H9 (cell line): ENCODE data around the gene CDK14. TPM values are rescaled to one million over a fixed set of nuclear protein-coding genes. Genes with fewer than 3 reads are reported as not detected.

Experiments used
- DNase-seq: peaks from one replicate; pipeline ENCODE4 v3.0.0-alpha.2; 2017
- H2AFZ ChIP-seq: one replicate; pipeline ENCODE4 v1.6.1; 2013; ENCODE audit warnings: mild to moderate bottlenecking, low read length, control low read depth, moderate library complexity
- H2AK5ac ChIP-seq: 2 replicates; pipeline ENCODE4 v1.6.1; 2013; ENCODE audit warnings: low read length, control low read depth, mixed read lengths; ENCODE audit not compliant: insufficient read length
- H2BK120ac ChIP-seq: one replicate; pipeline ENCODE4 v1.6.1; 2013; ENCODE audit warnings: low read depth, mild to moderate bottlenecking, low read length, control low read depth, inconsistent platforms; ENCODE audit not compliant: poor library complexity, severe bottlenecking
- H2BK12ac ChIP-seq: 2 replicates; pipeline ENCODE4 v1.6.1; 2013; ENCODE audit warnings: low read length, control low read depth, mixed read lengths, low read depth; ENCODE audit not compliant: insufficient read length
- H2BK15ac ChIP-seq: 2 replicates; pipeline ENCODE4 v1.6.1; 2013; ENCODE audit warnings: low read depth, low read length, control low read depth
- H2BK20ac ChIP-seq: one replicate; pipeline ENCODE4 v1.6.1; 2013; ENCODE audit warnings: low read depth, mild to moderate bottlenecking, low read length, control low read depth, inconsistent platforms; ENCODE audit not compliant: poor library complexity, severe bottlenecking
- H2BK5ac ChIP-seq: 2 replicates; pipeline ENCODE4 v1.6.1; 2013; ENCODE audit warnings: low read length, control low read depth, mixed read lengths; ENCODE audit not compliant: insufficient read length
- H3K14ac ChIP-seq: 2 replicates; pipeline ENCODE4 v1.6.1; 2013; ENCODE audit warnings: low read length, control low read depth; ENCODE audit not compliant: insufficient read depth
- H3K18ac ChIP-seq: 2 replicates; pipeline ENCODE4 v1.6.1; 2013; ENCODE audit warnings: low read depth, mild to moderate bottlenecking, mixed read lengths, low read length, control low read depth; ENCODE audit not compliant: insufficient read length
- H3K23ac ChIP-seq: 2 replicates; pipeline ENCODE4 v1.6.1; 2013; ENCODE audit warnings: low read length, control low read depth, mixed read lengths, low read depth; ENCODE audit not compliant: insufficient read length
- H3K23me2 ChIP-seq: 2 replicates; pipeline ENCODE4 v1.6.1; 2013; ENCODE audit warnings: low read depth, mild to moderate bottlenecking, mixed read lengths, low read length, control low read depth; ENCODE audit not compliant: insufficient read length, poor library complexity, severe bottlenecking
- H3K27ac ChIP-seq: 2 replicates; pipeline ENCODE4 v1.5.1; 2013; ENCODE audit warnings: low read length, control low read depth, mixed read lengths, low read depth; ENCODE audit not compliant: insufficient read length
- H3K27me3 ChIP-seq: 2 replicates; pipeline ENCODE4 v1.6.1; 2013; ENCODE audit warnings: low read length, control low read depth, inconsistent platforms; ENCODE audit not compliant: insufficient read depth
- H3K4ac ChIP-seq: 2 replicates; pipeline ENCODE4 v1.6.1; 2013; ENCODE audit warnings: low read depth, mild to moderate bottlenecking, control low read depth, inconsistent platforms, low read length, moderate library complexity
- H3K4me1 ChIP-seq: 2 replicates; pipeline ENCODE4 v1.6.1; 2013; ENCODE audit warnings: low read length, control low read depth, inconsistent platforms; ENCODE audit not compliant: insufficient read depth
- H3K4me2 ChIP-seq: 2 replicates; pipeline ENCODE4 v1.6.1; 2013; ENCODE audit warnings: low read length, control low read depth, mixed read lengths; ENCODE audit not compliant: insufficient read length, insufficient read depth
- H3K56ac ChIP-seq: 2 replicates; pipeline ENCODE4 v1.6.1; 2013; ENCODE audit warnings: low read depth, mild to moderate bottlenecking, mixed read lengths, low read length, control low read depth; ENCODE audit not compliant: insufficient read length
- H3K79me1 ChIP-seq: 2 replicates; pipeline ENCODE4 v1.6.1; 2013; ENCODE audit warnings: low read depth, mild to moderate bottlenecking, moderate library complexity, low read length, control low read depth, inconsistent platforms; ENCODE audit not compliant: insufficient read depth, poor library complexity, severe bottlenecking
- H3K79me2 ChIP-seq: 2 replicates; pipeline ENCODE4 v1.6.1; 2013; ENCODE audit warnings: low read length, control low read depth, inconsistent platforms; ENCODE audit not compliant: insufficient read depth
- H3K9ac ChIP-seq: 2 replicates; pipeline ENCODE4 v1.6.1; 2013; ENCODE audit warnings: low read length, control low read depth, mixed read lengths; ENCODE audit not compliant: insufficient read length; ENCODE audit errors: extremely low read depth
- H3K9me3 ChIP-seq: one replicate; pipeline ENCODE4 v1.6.1; 2013; ENCODE audit warnings: low read depth, low read length, inconsistent platforms; ENCODE audit not compliant: control insufficient read depth
- H3T11ph ChIP-seq: one replicate; pipeline ENCODE4 v1.6.1; 2013; ENCODE audit warnings: mild to moderate bottlenecking, low read length, control low read depth, inconsistent platforms
- H4K20me1 ChIP-seq: one replicate; pipeline ENCODE4 v1.6.1; 2013; ENCODE audit not compliant: control insufficient read depth, insufficient read length, insufficient read depth
- H4K5ac ChIP-seq: 2 replicates; pipeline ENCODE4 v1.6.1; 2013; ENCODE audit warnings: low read depth, mild to moderate bottlenecking, mixed read lengths, low read length, control low read depth; ENCODE audit not compliant: insufficient read length
- H4K8ac ChIP-seq: replicated peaks from 2 replicates; pipeline ENCODE4 v1.6.1; 2013; ENCODE audit warnings: low read length, control low read depth, mixed read lengths, low read depth; ENCODE audit not compliant: insufficient read length
- H4K91ac ChIP-seq: 2 replicates; pipeline ENCODE4 v1.6.1; 2013; ENCODE audit warnings: low read depth, mild to moderate bottlenecking, moderate library complexity, mixed read lengths, low read length, control low read depth; ENCODE audit not compliant: insufficient read length
- H3K27ac Mint-ChIP-seq, 3 experiments: 2 replicates in 2 of 3; 3 replicates in 1 of 3; pipeline ENCODE4 v1.8.0; 2020 to 2021; ENCODE audit warnings: mixed read lengths in 3 of 3, mild to moderate bottlenecking in 1 of 3, moderate library complexity in 1 of 3
- H3K27me3 Mint-ChIP-seq: 2 replicates; pipeline ENCODE4 v1.8.0; 2021; ENCODE audit warnings: low read depth, mild to moderate bottlenecking, moderate library complexity, mixed read lengths
- H3K36me3 Mint-ChIP-seq, 3 experiments: 2 replicates in 2 of 3; 3 replicates in 1 of 3; pipeline ENCODE4 v1.8.0; 2020 to 2021; ENCODE audit warnings: low read depth in 3 of 3, mixed read lengths in 3 of 3; ENCODE audit not compliant: insufficient read depth in 1 of 3
- H3K4me1 Mint-ChIP-seq, 2 experiments: 2 replicates each; pipeline ENCODE4 v1.8.0; 2020; ENCODE audit warnings: mixed read lengths in 2 of 2
- H3K4me3 Mint-ChIP-seq, 2 experiments: 2 replicates in 1 of 2; 3 replicates in 1 of 2; pipeline ENCODE4 v1.8.0; 2020 to 2021; ENCODE audit warnings: mild to moderate bottlenecking in 2 of 2, mixed read lengths in 2 of 2, moderate library complexity in 1 of 2
- H3K9me3 Mint-ChIP-seq, 2 experiments: 2 replicates in 1 of 2; 3 replicates in 1 of 2; pipeline ENCODE4 v1.8.0; 2020; ENCODE audit warnings: mild to moderate bottlenecking in 2 of 2, mixed read lengths in 2 of 2, moderate library complexity in 1 of 2
- WGBS: extraction: QIAGEN DNeasy Blood & Tissue Kit; methylation state at CpG from one replicate; pipeline ENCODE4 v1.1.7; 2013; ENCODE audit warnings: missing lambda C conversion rate, low lambda C conversion rate, mixed read lengths; ENCODE audit not compliant: insufficient read length; ENCODE audit errors: extremely low coverage; 5-methylcytosine and 5-hydroxymethylcytosine counted together
- total RNA-seq: library from RNA; stranded (reverse); gene quantifications from 2 replicates; pipeline ENCODE4 v1.2.1, GENCODE V29; 2021
- TF ChIP-seq, protein P1 (sequence below): fragments of 200-600 bp; sonication (generic); conservative IDR thresholded peaks from 3 replicates; pipeline ENCODE4 v1.8.0; 2021; ENCODE audit warnings: antibody characterized with exemption, mild to moderate bottlenecking

CDK14 gene
- total RNA-seq, 1 experiment from 2014 or later: 23.9 TPM

DNA sequence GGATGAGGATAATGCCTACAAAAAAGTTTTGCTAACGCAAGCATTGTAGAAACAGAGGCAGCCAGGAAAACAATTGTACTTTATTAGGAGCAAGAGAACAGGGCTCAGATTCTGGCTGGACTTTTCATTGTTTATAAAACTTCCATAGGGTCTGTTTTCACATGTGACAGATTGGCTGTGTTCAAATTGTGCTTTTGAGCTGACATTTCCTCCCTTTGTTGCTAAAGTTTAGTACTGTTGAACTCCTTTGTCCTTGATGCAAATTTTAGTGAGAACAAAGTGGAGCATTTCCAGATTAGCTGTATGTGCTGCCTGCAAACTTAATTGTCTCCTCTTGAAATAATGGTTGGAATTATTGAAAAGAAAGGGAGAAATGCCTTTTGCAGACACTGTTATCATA, 447.1 kb downstream of the CDK14 start:
- Mint-ChIP-seq H3K9me3 (no peaks in the 10 kb centered on the region), H3K27ac (no peak overlapping the region; a peak in 1 of 7 replicates), H3K4me1 (peaks cover 41 to 42% of the 10 kb centered on the region in 2 experiments), H3K36me3 (peaks cover 0 to 6% (median 3%) of the 10 kb centered on the region in 3 experiments; a peak in 3 of 7 replicates), H3K4me3 (no peak overlapping the region), H3K27me3 (peaks cover under 1% of the 10 kb centered on the region; the same call in 1 of the 2 replicates)
- Histone ChIP-seq H2BK5ac (no peak overlapping the region), H4K91ac (no peak overlapping the region), H3K14ac (no peak overlapping the region), H2AFZ (no peak overlapping the region), H2AK5ac (no peak overlapping the region), H2BK12ac (no peak overlapping the region), H3K23me2 (no peaks in the 10 kb centered on the region), H3K23ac (no peak overlapping the region), H4K5ac (no peak overlapping the region), H2BK120ac (no peak overlapping the region), H3K56ac (no peak overlapping the region), H3K4me2 (no peak overlapping the region), H2BK20ac (no peak overlapping the region), H3K4ac (no peak overlapping the region), H3K9ac (no peak overlapping the region), H3T11ph (no peak overlapping the region), H2BK15ac (no peak overlapping the region), H3K79me1 (no peaks in the 10 kb centered on the region), H3K18ac (no peak overlapping the region), H3K79me2 (no peaks in the 10 kb centered on the region), H3K27me3 (no peaks in the 10 kb centered on the region), H4K8ac (no peak overlapping the region), H3K9me3 (no peaks in the 10 kb centered on the region), H4K20me1 (no peaks in the 10 kb centered on the region), H3K4me1 (peaks cover 17% of the 10 kb centered on the region; the same call in 1 of the 2 replicates), H3K27ac (no peak overlapping the region)
- DNase-seq: no peak
- no CpG with 5 or more reads among the region's 1 CpG for WGBS
- TF ChIP-seq, protein P1, sequence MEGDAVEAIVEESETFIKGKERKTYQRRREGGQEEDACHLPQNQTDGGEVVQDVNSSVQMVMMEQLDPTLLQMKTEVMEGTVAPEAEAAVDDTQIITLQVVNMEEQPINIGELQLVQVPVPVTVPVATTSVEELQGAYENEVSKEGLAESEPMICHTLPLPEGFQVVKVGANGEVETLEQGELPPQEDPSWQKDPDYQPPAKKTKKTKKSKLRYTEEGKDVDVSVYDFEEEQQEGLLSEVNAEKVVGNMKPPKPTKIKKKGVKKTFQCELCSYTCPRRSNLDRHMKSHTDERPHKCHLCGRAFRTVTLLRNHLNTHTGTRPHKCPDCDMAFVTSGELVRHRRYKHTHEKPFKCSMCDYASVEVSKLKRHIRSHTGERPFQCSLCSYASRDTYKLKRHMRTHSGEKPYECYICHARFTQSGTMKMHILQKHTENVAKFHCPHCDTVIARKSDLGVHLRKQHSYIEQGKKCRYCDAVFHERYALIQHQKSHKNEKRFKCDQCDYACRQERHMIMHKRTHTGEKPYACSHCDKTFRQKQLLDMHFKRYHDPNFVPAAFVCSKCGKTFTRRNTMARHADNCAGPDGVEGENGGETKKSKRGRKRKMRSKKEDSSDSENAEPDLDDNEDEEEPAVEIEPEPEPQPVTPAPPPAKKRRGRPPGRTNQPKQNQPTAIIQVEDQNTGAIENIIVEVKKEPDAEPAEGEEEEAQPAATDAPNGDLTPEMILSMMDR: no peak
